WTC11 (cell line): Measurements from ENCODE around the gene TBC1D17. TPM values are rescaled to one million over a fixed set of nuclear protein-coding genes. Genes with fewer than 3 reads are reported as not detected.

Source experiments
- ATAC-seq: fragments of 200-7000 bp; cut with Tn5 transposase; 2 replicates; pipeline ENCODE4 v1.10.0; 2021; ENCODE audit warnings: mild to moderate bottlenecking, moderate library complexity
- CTCF ChIA-PET: fragments of 300-600 bp; sonication (Branson Sonifier 250); formaldehyde crosslinking; loops from one replicate; lab custom pipeline; 2021; ENCODE audit warnings: antibody characterized with exemption; lab: Charles Lee
- POLR2A ChIA-PET: fragments of 350-600 bp; sonication (Branson Sonifier 250); formaldehyde crosslinking; loops from one replicate; lab custom pipeline; 2021; ENCODE audit warnings: antibody characterized with exemption; lab: Charles Lee
- DNase-seq: peaks from one replicate; pipeline ENCODE4 v3.0.0; 2021; ENCODE audit warnings: low spot score
- H3K27ac Mint-ChIP-seq: 2 replicates; pipeline ENCODE4 v1.8.0; 2021; ENCODE audit warnings: mixed read lengths
- H3K27me3 Mint-ChIP-seq: 2 replicates; pipeline ENCODE4 v1.8.0; 2021; ENCODE audit warnings: low read depth, mild to moderate bottlenecking, moderate library complexity, mixed read lengths
- H3K36me3 Mint-ChIP-seq: 2 replicates; pipeline ENCODE4 v1.8.0; 2021; ENCODE audit warnings: mixed read lengths
- H3K4me1 Mint-ChIP-seq: 2 replicates; pipeline ENCODE4 v1.8.0; 2022; ENCODE audit warnings: mixed read lengths
- H3K4me3 Mint-ChIP-seq: 2 replicates; pipeline ENCODE4 v1.8.0; 2021; ENCODE audit warnings: mild to moderate bottlenecking, moderate library complexity, mixed read lengths
- H3K9me3 Mint-ChIP-seq: 2 replicates; pipeline ENCODE4 v1.8.0; 2021; ENCODE audit warnings: mixed read lengths
- ELF4 ChIP-seq: sonication (generic); formaldehyde crosslinking; IDR thresholded peaks from 2 replicates; pipeline ENCODE4 v1.8.1; 2022; ENCODE audit warnings: low read depth, mild to moderate bottlenecking, moderate library complexity, missing genetic modification reagents
- FOXK1 ChIP-seq: sonication (generic); formaldehyde crosslinking; IDR thresholded peaks from 2 replicates; pipeline ENCODE4 v1.8.0; 2022; ENCODE audit warnings: mild to moderate bottlenecking, moderate library complexity, missing genetic modification reagents
- GABPB1 ChIP-seq: sonication (generic); formaldehyde crosslinking; IDR thresholded peaks from 2 replicates; pipeline ENCODE4 v1.8.1; 2023; ENCODE audit warnings: mild to moderate bottlenecking, missing genetic modification reagents
- GRHL2 ChIP-seq: fragments of 250-450 bp; sonication (Bioruptor Pico); IDR thresholded peaks from 2 replicates; pipeline ENCODE4 v1.8.0; 2022; ENCODE audit warnings: mild to moderate bottlenecking, moderate library complexity; ENCODE audit not compliant: insufficient replicate concordance, severe bottlenecking
- MAX ChIP-seq: sonication (generic); formaldehyde crosslinking; IDR thresholded peaks from 2 replicates; pipeline ENCODE4 v1.8.0; 2022; ENCODE audit warnings: mild to moderate bottlenecking, missing genetic modification reagents
- MXD4 ChIP-seq: fragments of 250-450 bp; sonication (Bioruptor Pico); IDR thresholded peaks from 2 replicates; pipeline ENCODE4 v1.8.0; 2021; ENCODE audit warnings: mild to moderate bottlenecking, moderate library complexity, borderline replicate concordance
- SP1 ChIP-seq: sonication (generic); formaldehyde crosslinking; conservative IDR thresholded peaks from 2 replicates; pipeline ENCODE4 v1.8.1; 2022; ENCODE audit warnings: missing genetic modification reagents
- ZNF512 ChIP-seq: sonication (generic); formaldehyde crosslinking; IDR thresholded peaks from 2 replicates; pipeline ENCODE4 v1.8.1; 2022; ENCODE audit warnings: missing genetic modification reagents, borderline replicate concordance
- ZNF532 ChIP-seq: fragments of 250-450 bp; sonication (Bioruptor Pico); IDR thresholded peaks from 2 replicates; pipeline ENCODE4 v1.9.0; 2021; ENCODE audit warnings: mild to moderate bottlenecking, borderline replicate concordance
- total RNA-seq: library from RNA; stranded (reverse); gene quantifications from 3 replicates; pipeline ENCODE4 v1.2.3, GENCODE V29; 2021
- TF ChIP-seq, protein P1 (sequence below): fragments of 250-450 bp; sonication (Bioruptor Pico); conservative IDR thresholded peaks from 2 replicates; pipeline ENCODE4 v1.9.0; 2021; ENCODE audit warnings: mild to moderate bottlenecking
- TF ChIP-seq, protein P2 (sequence below): sonication (generic); formaldehyde crosslinking; IDR thresholded peaks from 2 replicates; pipeline ENCODE4 v1.8.1; 2023; ENCODE audit warnings: mild to moderate bottlenecking, missing genetic modification reagents

Gene TBC1D17
- total RNA-seq, 1 experiment from 2014 or later, result 52.8 TPM

DNA sequence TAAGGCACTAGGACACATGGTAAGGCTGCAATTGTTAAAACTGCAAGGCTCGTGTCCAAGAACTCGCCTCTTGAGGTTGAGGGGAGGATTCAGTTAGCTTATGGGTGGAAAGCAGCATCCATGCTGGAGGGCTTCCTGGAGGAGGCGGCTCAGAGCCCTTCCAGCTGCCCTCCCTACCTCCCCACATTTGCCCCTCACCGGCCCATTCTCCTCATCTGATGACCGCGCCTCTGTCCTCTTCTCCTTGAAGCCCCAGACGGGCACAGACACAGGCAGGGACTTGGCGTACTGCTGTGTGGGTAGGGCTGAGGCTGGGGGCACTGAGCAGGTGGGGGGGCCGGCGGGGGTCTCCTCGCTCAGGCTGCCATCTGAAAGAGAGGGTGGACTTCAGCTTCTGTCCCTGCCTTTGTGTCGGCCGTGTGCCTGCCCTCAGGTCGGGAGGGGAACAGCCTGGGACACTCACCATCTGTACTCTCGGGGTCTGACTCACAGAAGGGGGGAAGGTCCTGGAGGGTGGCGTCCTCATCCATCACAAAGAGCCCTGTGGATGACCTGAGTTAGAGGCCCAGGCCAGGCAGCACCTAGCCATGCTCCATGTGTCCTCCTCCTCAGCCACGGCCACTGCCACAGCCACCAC, 6.0 kb upstream of the TBC1D17 start:
- ChIA-PET POLR2A (interaction anchor here (0.7 kb wide), 1 partner anchor 1343 kb away, joined by 3 read pairs; no protein-coding TSS in a partner anchor), CTCF (no interaction called here)
- TF ChIP-seq MAX (no peak), GRHL2 (CRISPR knock-in tag) (no peak), ZNF532 (CRISPR knock-in tag) (no peak), ELF4 (CRISPR knock-in tag) (no peak), MXD4 (CRISPR knock-in tag) (no peak), FOXK1 (CRISPR knock-in tag) (no peak)
- TF ChIP-seq, protein P1, sequence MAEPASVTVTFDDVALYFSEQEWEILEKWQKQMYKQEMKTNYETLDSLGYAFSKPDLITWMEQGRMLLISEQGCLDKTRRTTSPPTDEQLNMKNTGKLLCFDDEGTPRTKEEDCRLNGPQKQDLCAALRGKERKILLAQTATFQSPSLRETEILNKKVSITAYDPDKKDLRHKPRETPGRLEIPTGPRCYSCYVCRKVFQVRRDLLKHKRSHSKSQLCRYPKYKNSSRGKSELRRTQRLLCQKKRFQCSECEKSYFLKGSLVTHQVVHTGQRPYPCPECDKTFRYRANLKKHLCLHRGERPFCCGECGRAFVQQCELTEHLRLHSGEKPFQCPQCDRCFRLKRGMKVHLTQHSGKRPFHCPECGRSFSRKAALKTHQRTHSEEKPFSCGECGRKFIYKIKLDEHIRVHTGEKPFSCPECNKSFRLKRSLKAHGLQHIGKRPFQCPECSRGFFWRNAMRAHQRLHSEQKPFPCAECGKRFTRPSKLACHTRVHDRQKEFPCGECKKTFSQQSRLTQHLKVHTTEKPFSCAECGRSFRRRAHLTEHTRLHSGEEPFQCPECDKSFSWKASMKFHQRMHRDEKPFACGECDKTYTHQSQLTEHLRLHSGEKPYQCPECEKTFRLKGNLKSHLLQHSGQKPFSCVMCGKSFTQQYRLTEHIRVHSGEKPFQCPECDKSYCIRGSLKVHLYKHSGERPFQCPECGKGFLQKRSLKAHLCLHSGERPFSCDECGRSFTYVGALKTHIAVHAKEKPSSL, result no peak
- H3K36me3 Mint-ChIP-seq, result no peaks in the 10 kb centered on the region; the same call in 1 of the 2 replicates
- DNase-seq (no peak), ATAC-seq (no peak)
- H3K27ac Mint-ChIP-seq, result peak overlapping the region; percentile 60; the same call in 1 of the 2 replicates
- no peak overlapping the region for H3K4me3 Mint-ChIP-seq
- no peaks in the 10 kb centered on the region for H3K27me3 Mint-ChIP-seq
- peaks cover 3% of the 10 kb centered on the region; the same call in 1 of the 2 replicates for H3K9me3 Mint-ChIP-seq
- H3K4me1 Mint-ChIP-seq, result peaks cover 17% of the 10 kb centered on the region

- peak overlapping the region; percentile 60; the same call in 1 of the 2 replicates for H3K27ac Mint-ChIP-seq
- no peak overlapping the region for H3K4me3 Mint-ChIP-seq
- TF ChIP-seq GABPB1, result no peak
- TF ChIP-seq ZNF512 (CRISPR knock-in tag), result no peak
- TF ChIP-seq, protein P2, sequence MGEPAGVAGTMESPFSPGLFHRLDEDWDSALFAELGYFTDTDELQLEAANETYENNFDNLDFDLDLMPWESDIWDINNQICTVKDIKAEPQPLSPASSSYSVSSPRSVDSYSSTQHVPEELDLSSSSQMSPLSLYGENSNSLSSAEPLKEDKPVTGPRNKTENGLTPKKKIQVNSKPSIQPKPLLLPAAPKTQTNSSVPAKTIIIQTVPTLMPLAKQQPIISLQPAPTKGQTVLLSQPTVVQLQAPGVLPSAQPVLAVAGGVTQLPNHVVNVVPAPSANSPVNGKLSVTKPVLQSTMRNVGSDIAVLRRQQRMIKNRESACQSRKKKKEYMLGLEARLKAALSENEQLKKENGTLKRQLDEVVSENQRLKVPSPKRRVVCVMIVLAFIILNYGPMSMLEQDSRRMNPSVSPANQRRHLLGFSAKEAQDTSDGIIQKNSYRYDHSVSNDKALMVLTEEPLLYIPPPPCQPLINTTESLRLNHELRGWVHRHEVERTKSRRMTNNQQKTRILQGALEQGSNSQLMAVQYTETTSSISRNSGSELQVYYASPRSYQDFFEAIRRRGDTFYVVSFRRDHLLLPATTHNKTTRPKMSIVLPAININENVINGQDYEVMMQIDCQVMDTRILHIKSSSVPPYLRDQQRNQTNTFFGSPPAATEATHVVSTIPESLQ, result no peak
- no peak for TF ChIP-seq ZNF532 (CRISPR knock-in tag)
- TF ChIP-seq MXD4 (CRISPR knock-in tag), result no peak
- TF ChIP-seq SP1 (CRISPR knock-in tag), result no peak
- peaks cover 3% of the 10 kb centered on the region; the same call in 1 of the 2 replicates for H3K9me3 Mint-ChIP-seq
- ChIA-PET CTCF (no interaction called here), POLR2A (no interaction called here)
- no peaks in the 10 kb centered on the region for H3K27me3 Mint-ChIP-seq
- H3K4me1 Mint-ChIP-seq, result peaks cover 14% of the 10 kb centered on the region
- DNase-seq (no peak), ATAC-seq (no peak)
- H3K36me3 Mint-ChIP-seq, result no peaks in the 10 kb centered on the region
Observed at GRCh38 chr19:49872245-49873128, 5.0 kb upstream of the TBC1D17 start.
